ENCODE data around the gene C11orf16.
"Not testable (repeated sequence)": the region's sequence is repeated elsewhere in the genome, so short reads cannot be mapped to it uniquely, and the experiment has no call there.

Gene C11orf16, protein sequence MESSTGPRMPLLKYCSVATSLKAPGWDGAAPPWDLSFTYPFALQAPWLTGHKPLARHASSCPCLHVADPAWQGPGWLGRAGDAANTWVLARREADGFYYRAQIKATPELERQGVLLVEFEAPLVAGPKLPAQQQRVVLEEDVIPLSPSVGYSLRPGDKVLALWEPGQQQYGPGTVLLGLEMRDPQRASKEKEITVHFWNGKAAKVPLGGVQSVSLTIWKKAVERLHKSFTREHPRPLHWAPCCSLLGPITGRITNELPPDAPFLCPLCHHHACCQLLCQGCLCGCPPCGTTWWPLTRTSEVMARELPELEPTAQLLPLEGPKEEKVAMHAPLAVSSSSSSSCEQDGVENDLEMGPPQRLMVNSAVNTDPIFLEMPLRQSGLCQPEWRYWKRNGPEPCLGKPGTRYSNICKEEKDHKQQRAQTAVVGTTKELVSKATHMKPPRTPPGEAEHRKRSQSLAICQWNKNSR

DNA sequence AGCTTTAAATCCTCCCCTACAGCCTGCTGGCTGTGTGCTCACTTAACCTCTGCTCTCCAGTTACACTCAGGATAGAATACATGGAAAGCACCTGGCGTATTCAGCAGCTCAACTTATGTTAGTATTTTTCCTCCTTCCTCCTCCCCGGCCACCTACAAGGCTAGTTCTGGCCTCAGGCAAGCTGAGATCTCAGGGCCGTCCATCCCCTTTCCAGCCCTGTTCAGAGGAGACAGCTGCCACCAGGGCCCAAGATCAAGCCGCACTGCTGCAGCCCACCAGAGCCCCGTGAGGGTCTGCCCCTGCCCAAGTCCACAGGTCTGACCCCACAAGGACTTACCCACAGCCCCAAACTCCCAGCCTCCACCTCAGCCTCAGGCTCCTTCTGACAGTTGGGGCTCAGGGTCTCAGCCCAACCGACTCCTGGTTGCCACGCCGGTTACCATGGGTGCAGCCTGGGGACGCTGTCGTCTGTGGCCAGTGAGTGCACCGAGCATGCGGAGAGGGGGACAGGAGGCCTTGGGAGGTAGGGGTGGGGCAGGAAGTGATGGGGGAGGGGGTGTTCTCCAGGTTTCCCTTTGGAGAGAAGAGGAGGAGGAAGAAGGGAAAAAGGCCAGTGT lies at the start of gene C11orf16:
C11orf16 (minus strand) TSS at position 384 of the 617 bp plus-strand sequence. CDS start 639 bp downstream, outside the sequence.
- no peak for DNase-seq

DNA sequence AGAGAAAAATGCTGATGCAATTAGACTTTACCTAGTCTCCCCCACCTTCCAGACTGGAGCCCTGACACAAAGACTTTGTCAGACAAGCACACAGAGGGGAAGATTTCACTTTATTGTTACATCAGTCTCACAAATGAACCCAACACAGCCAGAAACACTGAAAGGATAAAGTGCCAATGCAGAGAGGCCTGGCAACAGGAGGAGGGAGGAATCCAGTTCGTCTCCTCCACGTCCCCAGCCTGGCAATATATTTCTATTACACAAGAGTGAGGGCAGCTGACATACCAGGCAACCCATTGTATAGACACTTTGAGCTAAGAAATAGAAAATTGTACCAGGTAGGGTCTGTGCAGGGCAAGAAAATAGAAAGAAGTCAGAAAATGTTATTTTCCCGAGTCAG lies 47.7 kb upstream of the C11orf16 start:
- DNase-seq, result no peak

DNA sequence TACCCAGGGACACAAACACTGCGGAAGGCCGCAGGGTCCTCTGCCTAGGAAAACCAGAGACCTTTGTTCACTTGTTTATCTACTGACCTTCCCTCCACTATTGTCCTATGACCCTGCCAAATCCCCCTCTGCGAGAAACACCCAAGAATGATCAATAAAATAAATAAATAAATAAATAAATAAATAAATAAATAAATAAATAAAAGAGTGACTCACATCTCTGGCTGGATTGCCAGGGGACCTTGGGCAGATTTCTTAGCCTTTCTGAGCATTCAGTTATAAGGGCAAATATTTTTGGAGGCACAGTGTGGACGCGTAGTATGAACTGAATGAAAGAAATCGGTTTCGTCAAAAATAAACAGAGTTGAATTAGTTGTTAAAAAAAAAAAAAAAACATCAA lies 46.6 kb upstream of the C11orf16 start:
- not testable (repeated sequence) for DNase-seq

DNA sequence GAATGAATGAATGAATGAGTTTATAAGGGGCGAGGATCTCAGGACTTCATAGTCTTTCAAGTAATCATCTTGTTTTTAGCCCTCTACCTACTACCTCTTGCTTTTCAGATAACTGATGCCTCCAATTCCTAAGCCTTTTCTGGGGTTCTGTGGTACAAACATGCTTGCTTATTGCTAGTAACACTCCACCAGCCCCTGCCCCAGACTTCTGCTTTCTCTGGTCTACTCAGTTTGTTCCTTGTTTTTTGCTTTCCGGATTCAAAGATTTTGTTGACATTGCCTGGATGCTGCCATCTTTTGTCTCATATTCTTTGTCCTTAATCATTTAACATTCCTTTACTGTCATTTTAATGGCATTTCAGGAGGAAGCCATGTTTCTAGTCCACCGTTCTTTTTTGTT lies 40.4 kb upstream of the C11orf16 start:
- DNase-seq, result no peak

DNA sequence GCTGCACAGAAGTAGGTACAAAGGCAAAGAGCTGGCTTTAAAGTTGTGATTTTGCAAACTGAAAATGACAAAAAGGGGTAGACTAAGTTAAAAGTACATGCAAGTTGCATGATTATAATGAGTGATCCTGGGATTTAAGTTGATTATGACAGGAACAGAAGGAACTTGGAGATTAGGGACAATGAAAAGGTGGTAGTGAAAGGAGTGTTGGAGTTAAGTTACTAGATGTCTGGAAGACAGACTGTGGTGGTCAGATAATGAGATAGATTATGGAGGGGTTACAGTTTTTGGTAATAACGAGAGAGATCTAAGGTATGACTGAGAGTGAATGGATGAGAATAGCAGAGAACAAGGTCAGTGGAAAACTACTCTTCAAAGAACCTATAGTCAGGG lies 39.2 kb upstream of the C11orf16 start:
- no peak for DNase-seq

DNA sequence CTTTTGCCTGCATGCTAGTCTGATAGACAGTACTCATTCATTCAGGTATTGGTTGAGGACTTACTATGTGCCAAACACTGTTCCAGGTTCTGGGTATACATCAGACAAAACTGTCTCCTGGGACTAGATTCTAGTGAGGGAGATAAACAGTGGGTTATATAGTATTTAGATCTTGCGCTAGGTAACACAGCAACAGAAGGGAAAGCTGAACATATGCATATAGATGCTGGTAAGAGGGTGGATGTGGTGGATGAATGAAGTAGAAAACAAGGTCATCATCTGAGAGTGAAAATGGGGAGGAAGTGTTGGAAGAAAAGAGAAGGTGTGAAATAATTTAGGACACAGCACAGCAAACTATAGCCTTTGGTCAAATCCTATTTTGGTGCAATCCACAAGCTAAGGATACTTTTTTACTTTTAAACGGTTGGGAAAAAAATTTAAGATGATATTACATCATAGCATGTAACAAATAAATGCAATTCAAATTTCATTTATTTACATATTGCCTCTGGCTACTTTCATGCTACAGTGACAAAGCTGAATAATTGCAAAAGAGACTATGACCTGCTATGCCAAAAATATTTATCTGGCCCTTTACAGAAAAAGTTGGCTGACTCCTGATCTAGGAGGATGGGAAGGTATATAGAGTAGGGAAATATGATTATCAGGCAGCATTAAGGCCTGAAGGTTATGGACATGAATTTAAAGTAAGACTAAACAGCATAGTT lies 38.6 kb upstream of the C11orf16 start:
- no peak for DNase-seq

DNA sequence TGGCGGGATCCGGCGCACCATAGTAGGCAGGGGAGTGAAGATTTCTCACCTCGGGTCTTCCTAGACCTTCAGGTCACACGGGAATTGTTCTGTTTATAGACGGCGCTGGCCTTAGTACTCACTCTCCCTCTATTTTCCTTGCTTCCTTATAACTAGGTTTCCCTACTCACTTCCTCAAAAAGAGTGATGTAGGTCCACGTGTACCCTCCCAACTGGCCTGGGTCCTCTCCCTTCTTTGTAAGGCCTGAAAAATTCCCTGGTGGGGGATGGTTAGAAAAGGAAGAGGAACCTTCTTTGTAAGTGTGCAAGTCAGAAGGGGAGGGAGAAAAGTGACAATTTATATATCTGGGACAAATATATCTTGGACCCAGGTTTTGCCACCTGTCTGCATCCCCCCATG lies 34.4 kb upstream of the C11orf16 start:
- DNase-seq, result no peak

DNA sequence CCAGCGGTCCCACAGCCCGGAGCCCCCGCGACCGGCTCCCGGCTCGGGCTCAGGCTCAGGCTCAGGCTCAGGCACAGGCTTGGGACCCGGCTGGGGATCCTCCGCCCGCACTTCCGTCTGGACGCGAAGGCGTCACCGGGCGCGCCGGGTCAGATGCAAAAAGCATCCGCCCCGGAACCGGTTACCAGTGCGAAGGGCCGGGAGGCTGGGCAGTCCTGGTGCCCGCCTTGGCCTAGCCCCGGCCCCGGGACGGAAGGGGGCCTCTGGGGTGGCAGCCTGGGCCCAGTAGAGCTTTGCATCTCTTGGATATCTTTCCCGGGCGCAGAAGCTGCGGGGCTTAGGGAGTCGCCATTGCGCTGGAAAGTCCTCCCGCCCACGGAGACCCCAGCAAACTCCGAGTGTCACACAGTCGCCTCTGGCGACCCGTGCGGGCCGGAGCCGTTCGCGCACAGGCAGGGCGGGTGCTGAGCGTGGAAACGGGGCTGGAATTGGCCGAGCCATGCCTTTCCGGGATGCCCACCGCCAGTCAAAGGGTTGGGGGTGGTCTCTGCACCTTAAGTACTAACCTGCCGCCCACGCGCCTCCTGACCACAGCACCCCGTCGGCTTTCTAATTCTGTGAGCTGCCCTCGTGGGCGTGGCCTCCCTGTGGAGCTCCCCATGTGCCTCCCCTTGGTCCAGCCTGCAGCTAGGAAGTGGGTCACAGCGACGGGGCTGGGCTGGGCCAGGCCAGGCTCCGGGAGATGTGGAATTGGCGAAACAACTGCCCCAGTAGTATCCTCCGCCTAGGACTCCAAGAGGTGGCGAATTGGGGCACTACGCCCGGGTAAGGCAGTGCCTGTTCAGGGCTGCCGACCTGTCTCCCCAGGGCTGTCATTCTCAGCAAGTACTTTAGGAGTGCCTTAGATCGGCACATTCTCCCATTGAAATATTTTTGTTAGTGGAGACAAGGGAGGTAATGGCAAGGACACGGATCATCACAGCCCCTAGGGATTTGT lies 31.9 kb upstream of the C11orf16 start, which contains the start of gene TMEM9B:
TMEM9B (minus strand) TSS at position 119 of the 997 bp plus-strand sequence. CDS start 129 bp downstream, outside the sequence.
- DNase-seq, result peak; percentile 27 to 92 (median 84)

DNA sequence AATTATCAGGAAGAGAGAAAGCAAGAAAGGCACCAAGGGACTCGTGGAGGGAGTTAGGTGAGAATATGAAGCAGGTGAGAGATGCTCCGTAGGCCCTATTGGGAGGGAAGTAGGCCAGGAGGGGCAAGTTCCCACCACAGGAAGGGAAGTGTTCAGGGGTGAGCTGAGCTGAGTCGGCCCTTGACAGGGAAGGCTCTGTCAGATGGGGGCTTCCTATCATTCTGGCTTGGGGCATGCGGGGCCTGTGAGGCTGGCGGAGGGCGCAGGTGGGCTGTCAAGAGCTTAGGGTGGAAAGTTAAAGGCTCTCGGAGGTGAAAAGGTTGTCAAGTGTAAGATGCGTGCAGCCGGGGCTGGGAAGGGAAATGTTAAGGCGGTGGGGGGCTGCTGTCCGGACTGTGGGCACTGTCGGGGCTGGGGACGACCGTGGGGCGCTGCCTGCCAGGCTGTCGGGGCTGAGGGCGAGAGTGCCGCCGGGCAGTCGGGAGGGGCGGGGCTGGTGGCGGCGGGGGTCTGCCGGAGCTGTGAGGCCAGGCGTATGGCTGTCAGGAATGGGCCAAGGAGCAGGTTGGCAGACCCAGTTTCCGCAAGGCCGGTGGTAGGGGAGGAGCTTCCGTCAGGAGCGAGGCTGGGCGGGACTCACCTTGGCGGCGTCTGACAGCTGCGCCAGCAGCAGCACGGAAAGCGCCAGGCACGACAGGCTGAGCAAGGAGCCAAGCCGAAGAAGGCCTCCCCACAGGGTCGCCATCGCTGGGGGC lies 31.0 kb upstream of the C11orf16 start:
- peak in 38 of 56 donors; percentile 27 to 91 (median 82) for DNase-seq

DNA sequence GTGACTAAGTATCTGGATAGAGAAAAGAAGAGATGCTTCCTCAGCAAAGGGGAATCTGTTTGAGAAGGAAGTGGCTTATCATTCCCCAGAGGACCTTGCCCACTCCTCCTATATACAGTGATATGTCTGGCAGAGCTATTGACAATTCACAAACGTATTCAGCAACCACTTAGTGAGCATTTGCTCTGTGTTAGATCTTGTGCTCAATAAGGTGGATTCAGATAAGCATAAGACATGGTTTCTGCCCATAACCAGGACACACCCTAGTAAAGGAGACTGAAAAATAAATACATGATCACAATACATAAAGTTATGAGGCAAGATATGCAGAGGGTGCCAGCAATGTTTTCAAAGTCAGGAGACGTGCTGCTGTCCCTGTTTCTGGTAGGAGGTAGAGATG lies 30.1 kb upstream of the C11orf16 start:
- DNase-seq, result no peak

DNA sequence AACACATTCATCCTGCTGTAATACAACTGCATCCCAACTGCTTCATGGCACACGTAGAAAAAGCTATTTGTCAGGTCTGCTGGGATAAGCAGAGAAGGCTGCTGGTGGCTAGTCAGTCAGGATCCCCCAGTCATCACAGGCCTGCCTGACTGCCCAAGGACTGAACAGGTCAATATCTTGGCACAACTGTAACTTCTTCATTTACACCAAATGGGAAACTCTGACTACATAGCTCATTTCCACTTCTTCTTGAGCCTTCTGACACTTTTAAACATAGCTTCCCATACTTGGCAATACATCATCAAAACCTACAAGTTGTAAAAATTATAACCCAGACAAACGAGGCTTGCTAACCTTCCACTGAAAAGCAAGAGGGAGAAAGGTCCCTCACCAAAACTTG lies 28.7 kb upstream of the C11orf16 start:
- DNase-seq, result no peak

DNA sequence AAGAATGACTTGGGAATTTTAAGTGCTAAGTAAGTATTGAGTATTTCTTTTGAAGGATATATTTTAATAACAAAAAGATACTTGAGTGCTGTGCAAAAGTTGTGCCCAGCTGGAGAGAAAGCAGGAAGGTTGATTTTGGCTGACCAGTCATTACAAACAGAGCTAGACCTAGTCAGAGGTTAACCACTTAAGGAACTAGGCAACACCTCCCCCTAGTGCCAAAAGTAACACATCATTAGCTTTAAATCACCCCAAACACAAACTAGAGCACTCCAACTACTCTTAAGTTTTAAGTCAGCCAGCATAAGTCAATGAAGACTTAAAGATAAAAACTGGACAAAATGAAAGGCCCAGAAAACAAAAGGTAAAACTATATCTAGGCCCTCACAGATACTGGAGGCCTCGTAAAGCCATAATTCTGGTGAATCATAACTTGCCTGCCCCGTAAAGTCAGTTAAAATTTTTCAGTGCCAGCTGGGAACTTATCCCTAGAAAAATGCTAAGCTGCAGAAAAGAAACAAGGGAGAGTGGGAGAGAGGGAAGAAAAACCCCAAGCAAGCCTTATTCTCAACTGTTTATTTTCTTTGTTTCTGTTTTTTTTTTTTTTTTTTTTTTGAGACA lies 26.9 kb upstream of the C11orf16 start:
- DNase-seq, result peak in 3 of 56 donors; percentile 2 to 7 (median 5)

DNA sequence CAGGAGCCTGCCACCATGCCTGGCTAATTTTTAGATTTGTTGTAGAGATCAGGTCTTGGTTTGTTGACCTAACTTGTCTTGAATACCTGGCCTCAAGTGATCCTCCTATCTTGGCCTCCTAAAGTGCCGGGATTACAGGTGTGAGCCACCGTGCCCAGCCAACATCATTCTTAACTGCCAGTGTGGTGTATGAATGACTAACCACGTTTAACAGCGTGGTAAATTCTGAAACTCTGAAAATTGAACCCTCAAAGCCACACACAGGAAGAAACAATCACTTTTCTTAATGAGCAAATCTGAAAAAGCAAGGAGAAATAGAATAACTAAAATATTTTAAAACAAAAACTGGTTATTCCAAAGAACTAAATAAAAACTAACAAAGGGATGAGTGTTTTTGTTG lies 24.1 kb upstream of the C11orf16 start:
- no peak for DNase-seq

DNA sequence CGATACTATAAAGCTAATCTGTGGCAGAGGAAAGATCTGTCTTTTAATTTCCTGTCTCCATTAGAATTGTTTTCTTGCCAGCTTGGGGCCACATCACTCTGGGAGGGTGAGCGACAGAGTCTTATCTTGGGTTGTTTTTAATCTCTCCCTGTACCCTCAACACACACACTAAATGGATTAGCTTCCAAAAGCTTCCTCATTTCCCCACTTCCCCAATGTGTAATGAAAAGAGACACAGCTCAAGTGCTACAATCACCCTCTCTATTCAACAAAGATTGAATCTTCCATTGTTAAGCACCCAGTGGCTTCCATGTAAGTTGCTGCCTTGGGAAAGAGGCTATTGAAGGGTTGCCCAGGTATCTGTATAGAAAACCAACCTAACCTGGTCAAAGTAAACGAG lies 16.1 kb upstream of the C11orf16 start:
- no peak for DNase-seq

DNA sequence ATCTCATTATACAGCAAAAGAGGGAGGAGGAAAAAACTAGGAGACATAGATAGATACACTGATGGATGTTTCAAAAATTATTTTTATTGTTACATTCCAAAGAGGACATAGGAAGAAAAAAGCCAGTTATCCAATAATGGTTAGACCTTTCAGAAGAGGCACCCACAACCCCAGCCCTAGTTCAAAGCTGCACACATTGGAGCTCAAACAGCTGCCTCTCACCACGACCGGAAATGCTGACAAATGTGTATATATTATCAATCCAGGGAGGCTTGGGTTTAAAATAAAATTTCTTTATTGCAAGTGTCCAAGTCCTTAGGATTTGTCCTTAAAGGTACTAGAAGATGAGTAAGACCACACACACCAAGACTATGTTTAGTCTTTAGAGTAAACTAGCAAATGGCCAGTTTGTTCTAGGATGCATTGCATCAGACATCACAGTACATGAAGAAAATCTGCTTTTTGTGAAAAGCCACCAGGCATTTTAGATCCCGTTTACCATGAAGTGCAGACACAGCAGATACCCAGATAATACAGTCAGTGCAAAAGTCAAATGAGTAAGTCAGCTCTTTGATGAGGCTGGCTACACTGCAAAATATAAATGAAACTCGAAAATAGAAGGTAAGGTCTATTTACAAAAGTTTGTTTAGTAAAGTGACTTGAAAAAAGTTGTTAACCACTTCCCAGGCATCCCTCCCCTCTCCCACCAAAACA lies 14.6 kb upstream of the C11orf16 start:
- DNase-seq, result no peak

DNA sequence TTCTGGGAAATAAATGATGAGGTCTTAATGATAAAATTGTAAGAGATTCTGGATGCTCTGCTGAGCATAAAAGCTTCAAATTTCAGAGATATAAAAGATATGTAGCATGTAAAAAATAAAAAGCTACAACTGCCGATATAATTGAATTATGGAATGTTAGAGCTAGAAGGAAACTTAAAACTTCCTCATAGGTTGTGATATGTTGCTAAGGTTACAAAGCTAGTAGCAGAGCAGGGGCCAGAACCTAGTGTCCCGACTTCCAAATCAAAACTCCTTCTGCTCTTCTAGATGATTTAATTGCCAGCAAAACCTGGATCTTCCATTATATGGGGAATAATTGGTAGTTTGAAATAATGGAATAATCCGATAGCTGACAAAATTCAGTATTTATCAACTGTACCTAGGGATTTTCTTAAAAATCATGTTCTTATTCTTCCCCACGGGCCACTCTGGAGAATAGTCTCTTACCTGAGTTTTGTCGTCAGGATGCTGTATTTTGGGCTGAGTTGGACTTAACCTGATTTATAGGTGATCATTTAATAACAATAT lies 9.8 kb upstream of the C11orf16 start, which contains the start of gene ASCL3:
ASCL3 (minus strand) TSS at position 499 of the 549 bp plus-strand sequence. CDS start 4,855 bp downstream, outside the sequence.
- no peak for DNase-seq

DNA sequence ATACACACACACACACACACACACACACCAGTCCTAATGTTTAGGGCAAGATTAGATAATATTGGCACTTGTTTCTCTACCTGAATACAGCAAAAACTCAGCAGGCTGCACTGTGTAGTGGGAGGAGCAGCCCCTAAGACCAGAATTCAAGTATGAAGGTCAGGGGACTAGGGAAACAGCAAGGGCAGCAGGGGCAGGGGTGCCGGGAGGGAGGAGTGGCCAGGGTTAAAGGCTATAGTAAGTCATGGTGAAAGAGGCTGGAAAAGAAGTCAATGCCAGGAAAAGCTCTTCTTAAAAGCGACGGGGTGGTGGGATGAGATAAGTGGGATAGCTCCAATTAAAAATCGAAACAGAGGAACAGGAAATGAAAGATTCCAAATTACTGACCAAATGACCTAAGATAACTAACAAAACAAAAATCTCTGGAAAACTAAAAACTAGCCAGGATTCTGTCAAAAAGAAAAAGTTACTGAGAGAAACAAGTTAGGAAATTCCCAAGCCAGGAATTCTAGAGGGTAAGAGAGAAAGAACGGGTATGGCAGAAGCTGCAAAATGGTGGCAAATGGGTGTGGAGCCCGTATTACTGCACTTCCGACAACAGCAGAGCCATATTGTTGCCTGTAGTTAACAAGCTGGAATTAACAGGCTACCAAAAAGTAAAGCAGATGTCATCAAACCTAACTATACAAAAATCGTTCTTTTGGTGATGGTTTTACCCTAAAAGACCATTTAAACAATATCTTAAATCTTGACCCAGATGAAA lies 8.8 kb upstream of the C11orf16 start:
- no peak for DNase-seq
